T-helper 22 cell (primary cell): ENCODE results near the gene ARHGAP27.

Experiments used
- DNase-seq: peaks from one replicate; pipeline ENCODE4 v3.0.0-alpha.2; 2020; ENCODE audit warnings: low read depth

The ARHGAP27 gene

DNA sequence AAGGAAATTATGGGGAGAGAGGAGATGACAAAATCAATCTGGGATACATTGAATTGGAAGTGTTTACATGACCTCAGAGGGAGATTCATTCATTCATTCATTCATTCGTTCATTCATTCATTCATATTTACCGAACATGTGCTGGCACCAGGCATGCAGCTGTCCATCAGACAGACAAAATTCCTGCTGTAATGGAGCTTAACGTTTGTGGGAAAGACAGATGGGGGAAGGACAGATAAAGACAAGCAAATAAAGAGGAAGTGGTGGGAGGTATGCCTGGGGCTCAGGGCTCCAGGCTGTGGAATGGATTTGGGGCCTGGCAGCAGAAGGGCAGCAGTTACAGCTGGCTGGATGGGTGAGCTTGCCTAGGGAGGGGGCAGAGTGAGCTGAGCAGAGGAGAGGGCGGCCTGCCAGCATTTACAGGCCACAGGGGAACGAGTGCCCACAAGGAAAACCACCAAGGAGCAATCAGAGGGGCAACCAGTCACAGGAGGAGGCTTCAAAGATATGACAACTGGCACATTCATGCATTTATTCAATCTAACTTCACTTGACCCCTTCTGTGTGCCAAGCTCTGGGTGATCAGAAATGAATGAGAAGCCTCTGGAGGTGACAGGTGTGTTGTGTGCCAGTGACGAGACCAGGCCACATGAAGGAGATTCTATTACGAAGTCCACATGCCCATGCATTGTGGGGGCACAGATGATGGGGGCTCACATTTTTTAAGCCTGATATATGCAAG is 48.5 kb downstream of the ARHGAP27 start:
- no peak for DNase-seq

- no peak for DNase-seq
Measured at GRCh38 chr17:45383003-45383402, 49.7 kb downstream of the ARHGAP27 start.

GRCh38 chr17:45382226-45382625 is 50.4 kb downstream of the ARHGAP27 start:
- no peak for DNase-seq

DNA sequence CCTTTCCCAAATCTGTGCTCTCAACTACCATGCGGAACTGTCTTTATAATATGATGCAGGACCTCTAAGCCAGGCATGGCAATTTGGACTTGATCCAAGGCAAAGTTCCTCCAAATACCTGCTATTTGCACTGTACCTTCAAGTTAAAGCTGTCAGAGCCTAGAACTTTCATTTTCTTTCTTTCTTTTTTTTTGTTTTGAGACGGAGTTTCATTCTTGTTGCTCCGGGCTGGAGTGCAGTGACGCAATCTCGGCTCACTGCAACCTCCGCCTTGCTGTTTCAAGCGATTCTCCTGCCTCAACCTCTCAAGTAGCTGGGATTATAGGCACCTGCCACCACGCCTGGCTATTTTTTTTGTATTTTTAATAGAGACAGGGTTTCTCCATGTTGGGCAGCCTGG is 51.7 kb downstream of the ARHGAP27 start:
- DNase-seq = no peak

DNA sequence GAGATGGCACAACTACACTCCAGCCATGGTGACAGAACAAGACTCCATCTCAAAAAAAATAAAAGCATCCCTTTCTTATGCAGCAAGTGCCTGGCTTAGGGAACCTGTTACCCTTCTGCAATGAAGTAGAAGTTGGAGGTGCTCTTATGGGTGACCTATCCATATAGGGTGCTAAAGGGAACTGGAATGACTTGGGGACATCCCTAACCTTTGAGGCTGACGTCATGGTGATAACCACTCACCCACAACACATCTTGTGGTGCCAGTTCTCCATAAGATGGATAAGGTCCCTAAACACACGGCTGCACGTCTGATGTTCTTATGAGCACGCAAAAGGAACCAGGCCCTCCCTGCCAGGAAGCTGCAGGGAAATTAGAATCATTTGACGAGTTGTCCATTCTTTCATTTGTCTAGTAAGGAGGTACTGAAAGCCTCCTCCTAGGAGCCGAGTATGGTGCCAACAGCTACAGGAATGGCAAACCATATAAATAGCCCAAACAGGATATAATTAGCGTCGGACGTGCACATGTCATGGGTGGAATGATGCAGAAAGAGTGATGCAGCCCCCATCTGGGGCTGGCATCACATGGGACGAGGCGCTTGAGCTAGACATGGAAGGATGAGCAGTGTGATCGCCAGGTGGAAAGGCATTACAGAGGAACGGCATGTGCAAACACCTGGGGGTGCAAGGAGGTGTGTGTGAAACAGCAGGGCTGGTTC is 52.5 kb downstream of the ARHGAP27 start:
- DNase-seq = no peak

DNA sequence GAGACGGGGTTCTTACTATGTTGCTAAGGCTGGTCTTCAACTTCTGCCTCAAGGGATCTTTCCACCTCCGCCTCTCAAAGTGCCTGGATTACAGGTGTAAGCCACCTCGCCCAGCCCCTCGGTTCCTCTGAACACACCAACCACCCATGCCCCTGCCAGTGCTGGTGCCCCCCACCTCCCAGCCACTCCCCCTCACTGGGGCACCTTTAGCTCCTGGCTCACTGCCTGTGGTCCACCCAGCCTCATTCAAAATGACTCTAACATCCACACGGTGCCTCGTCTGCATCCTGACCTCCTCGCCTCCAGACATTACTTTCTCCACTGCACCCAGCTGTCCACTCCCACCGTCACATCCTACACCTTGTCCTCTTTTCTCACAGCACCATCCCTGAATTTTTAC is 55.3 kb downstream of the ARHGAP27 start:
- no peak for DNase-seq

- no peak for DNase-seq
Measured at GRCh38 chr17:45376171-45377005, 56.3 kb downstream of the ARHGAP27 start.

GRCh38 chr17:45374501-45374900 is 58.2 kb downstream of the ARHGAP27 start:
- no peak for DNase-seq

DNA sequence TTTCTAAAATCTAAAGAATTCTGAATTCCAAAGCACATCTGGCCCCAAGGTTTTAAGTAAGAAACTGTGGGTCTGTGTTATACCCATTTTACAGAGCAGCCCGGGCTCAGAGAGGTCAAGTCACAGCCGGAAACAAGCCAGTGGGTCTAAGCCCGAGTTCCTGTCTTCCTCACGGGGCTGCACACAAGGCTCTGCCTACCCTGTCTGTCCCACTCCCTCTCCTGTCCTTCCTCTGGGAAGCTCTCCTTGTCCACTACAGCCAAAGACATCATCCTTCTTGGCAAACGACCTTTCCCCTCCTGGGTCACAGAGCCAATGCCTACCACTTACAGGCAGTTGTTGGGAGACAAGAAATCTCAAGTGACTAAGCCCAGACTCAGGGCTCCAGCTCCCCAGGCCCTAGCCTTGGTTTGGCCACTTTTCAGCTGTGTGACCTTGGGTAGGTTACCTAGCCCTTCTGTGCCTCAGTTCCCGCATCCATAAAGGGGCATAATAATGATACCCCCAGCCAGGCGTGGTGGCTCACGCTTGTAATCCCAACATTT is 60.3 kb downstream of the ARHGAP27 start:
- DNase-seq = no peak

GRCh38 chr17:45371414-45372324 is 61.0 kb downstream of the ARHGAP27 start:
- DNase-seq = no peak

DNA sequence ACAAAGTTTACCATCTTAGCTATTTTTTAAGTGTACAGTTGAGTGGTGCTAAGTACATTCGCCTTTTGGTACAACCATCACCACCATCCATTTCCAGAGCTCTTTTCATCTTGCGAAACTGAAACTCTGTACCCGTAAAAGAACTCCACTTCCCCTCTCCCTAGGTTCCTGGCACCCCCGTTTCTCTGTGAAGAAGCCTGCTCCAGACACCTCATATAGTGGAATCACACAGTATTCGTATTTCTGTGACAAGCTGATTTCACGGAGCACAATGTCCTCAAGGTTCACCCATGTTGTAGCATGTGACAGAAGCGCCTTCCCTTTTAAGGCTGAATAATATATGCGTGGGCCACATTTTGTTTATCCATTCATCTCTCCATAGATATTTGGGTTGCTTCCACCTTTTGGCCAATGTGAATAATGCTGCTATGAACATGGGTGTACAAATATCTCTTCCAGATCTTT is 61.7 kb downstream of the ARHGAP27 start:
- DNase-seq = no peak

GRCh38 chr17:45369421-45369820 is 63.2 kb downstream of the ARHGAP27 start:
- DNase-seq = no peak

GRCh38 chr17:45368651-45369050 is 64.0 kb downstream of the ARHGAP27 start:
- no peak for DNase-seq

GRCh38 chr17:45367216-45367615 is 65.5 kb downstream of the ARHGAP27 start:
- no peak for DNase-seq

- no peak for DNase-seq
Measured at GRCh38 chr17:45366691-45367090, 66.0 kb downstream of the ARHGAP27 start.

GRCh38 chr17:45366049-45366448 is 66.6 kb downstream of the ARHGAP27 start:
- no peak for DNase-seq

DNA sequence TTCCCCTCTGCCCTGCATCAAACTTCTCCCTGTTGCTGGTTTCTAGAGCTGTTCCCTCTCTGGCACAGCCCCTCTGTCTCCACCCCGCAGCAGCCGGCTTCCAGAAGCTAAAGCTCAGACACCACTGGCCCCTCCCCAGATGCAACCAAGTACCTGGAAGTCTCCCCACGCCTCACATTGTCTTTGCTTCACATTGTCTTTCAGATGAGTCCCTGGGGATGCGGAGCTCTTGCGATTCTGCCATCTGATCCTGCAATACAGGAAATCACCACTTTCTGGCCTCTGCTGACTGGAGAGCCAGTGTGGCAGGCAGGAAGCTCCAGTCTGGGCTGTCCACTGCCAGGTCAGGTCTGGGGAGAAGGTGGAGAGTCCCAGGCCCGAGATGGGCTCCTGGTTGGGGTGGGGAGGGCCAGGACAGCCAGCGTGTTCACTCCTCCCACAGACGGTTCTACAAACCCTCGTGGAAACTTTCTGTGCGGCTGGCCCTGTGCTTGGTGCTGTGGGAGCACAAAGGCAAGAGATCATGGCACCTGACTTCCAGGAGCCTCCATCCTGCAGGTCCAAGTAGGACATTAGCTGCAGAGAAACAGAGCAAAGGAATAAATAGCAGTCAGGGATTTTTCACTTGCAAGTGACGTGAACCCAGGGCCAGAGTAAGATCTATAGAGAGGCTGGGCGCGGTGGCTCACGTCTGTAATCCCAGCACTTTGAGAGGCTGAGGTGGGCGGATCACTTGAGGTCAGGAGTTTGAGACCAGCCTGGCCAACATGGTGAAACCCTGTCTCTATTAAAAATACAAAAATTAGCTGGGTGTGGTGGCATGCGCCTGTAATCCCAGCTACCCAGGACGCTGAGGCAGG is 67.9 kb downstream of the ARHGAP27 start:
- DNase-seq = no peak

DNA sequence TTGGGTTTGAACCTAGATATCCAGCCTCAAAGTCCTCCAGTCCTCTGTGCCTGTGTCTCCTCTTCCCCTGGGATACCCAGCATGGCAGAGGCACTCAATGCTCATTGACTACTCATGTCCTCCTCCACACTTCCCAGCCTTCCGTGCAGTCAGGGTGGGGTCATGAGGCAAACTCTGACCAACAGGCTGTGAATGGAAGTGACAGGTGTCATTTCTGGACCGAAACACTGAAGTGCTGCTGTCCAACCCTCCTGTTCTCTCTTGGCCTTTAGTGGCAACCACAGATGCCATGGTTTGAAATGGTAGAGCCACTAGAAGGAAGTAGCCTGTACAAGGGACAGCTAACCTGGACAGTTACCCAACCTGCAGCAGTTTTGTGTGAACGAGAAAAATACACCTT is 69.2 kb downstream of the ARHGAP27 start:
- DNase-seq = no peak

GRCh38 chr17:45361976-45362375 is 70.7 kb downstream of the ARHGAP27 start:
- DNase-seq = no peak

- DNase-seq = no peak
Measured at GRCh38 chr17:45361451-45361850, 71.2 kb downstream of the ARHGAP27 start.
